Pancreas (tissue), 10 donors: ENCODE results near the gene LMX1B. TPM values are rescaled to one million over a fixed set of nuclear protein-coding genes. Genes with fewer than 3 reads are reported as not detected.

Experiments used
- ATAC-seq, 4 donors: fragments of 200-7000 bp; cut with Tn5 transposase; one replicate each; pipeline versions ENCODE4 v1.8.0 to v1.9.1; 2020; ENCODE audit warnings: mild to moderate bottlenecking in 4 of 4, moderate library complexity in 4 of 4
- DNase-seq, 6 donors: peaks; one replicate each; pipeline ENCODE4 v3.0.0-alpha.2; 2020
- FAIRE-seq: peaks from 2 replicates; lab custom pipeline; 2012; peaks lifted over from hg19 to GRCh38; lab: Jason Lieb, UNC
- H3K27ac ChIP-seq, 4 donors: fragments of 200-600 bp; sonication (generic); 1 replicate in 3 of 4; 2 replicates in 1 of 4; pipeline versions ENCODE4 v1.5.0 to v1.8.0; 2020
- H3K27me3 ChIP-seq, 4 donors: fragments of 200-600 bp; one replicate each; pipeline ENCODE4 v1.8.0; 2021
- H3K36me3 ChIP-seq, 3 donors: fragments of 200-600 bp; sonication (generic) in 1 of 3; one replicate each; pipeline versions ENCODE4 v1.5.0 to v1.8.0; 2020 to 2021
- H3K4me1 ChIP-seq, 3 donors: fragments of 200-600 bp; one replicate each; pipeline ENCODE4 v1.8.0; 2021
- H3K4me3 ChIP-seq, 4 donors: fragments of 200-600 bp; sonication (generic) in 2 of 4; one replicate each; pipeline versions ENCODE4 v1.5.0 to v1.8.0; 2020 to 2021
- H3K9me3 ChIP-seq, 4 donors: fragments of 200-600 bp; one replicate each; pipeline ENCODE4 v1.8.0; 2021
- WGBS, 2 donors: extraction: QIAGEN DNeasy Blood & Tissue Kit; methylation state at CpG; one replicate each; pipeline ENCODE4 v1.1.7; 2013; 5-methylcytosine and 5-hydroxymethylcytosine counted together
- intact Hi-C, 3 donors: fragments of 100-400 bp; cut with DNase I; formaldehyde crosslinking; loops; one replicate each; pipeline versions ENCODE4 v1.11.1 to v1.14.2; 2022
- polyA plus RNA-seq, 2 donors: library from polyadenylated mRNA; stranded (reverse); fragments of 200-250 nt; gene quantifications; one replicate each; pipeline ENCODE4 v1.2.3, GENCODE V29; 2013
- total RNA-seq, 6 donors: library from RNA; stranded (reverse); fragmentation: NEBNext Ultra II Directional in 4 of 6; extraction: Animal tissue kit (Norgen Biotek cat#: 25700) in 4 of 6; gene quantifications; one replicate each; pipeline versions ENCODE4 v1.2.1 to v1.2.4, GENCODE V29; 2021 to 2023
- TF ChIP-seq, protein P1 (sequence below), 4 donors: fragments of 200-600 bp; sonication (generic) in 3 of 4; IDR thresholded peaks; one replicate each; pipeline versions ENCODE4 v1.5.0 to v1.8.0; 2021; ENCODE audit warnings: antibody characterized with exemption in 4 of 4
- donor health status: healthy with polysubstance abuse.
- donor health status: DM: no; HTN: no; CAD: no; lungs with moderate emphysema.
- donor health status: DM: no; HTN: no; CAD: no.
- donor health status: control.
- donor health status: control.
- donor health status: Bipolar disorder and iron deficiency.
- donor health status: DM: yes; HTN: yes; CAD: no.
- donor health status: DM: no; HTN: no; CAD: no.
- donor health status: DM: no; HTN: no; CAD: no.
- donor health status: DM: yes; HTN: yes; CAD: no.

Gene LMX1B
- total and polyA plus RNA-seq, 8 donors, result 0.05 to 1.2 (median 0.46) TPM

DNA sequence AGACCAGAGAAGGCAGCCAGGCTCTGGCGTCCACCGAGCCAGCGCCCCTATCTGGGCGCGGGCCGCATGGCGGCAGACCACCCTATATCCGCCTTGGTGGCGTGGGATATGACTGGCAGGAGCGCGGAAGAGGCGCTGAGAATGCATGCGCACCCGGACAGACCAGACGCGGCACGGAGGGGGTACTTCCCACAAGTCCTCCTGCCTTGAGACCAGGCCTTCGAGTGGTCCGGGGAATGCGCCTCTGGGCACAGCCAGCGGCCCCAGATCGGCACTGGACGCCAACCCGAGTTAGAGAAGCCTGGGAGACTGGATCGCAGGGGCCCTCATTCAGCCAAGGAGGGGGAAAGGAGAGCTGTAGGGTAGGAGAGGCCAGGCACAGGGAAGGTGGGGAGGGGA, 2.5 kb upstream of the LMX1B start:
- Histone ChIP-seq H3K4me3 (no peak overlapping the region), H3K4me1 (peaks cover 0 to 12% (median 5%) of the 10 kb centered on the region in 3 donors), H3K9me3 (no peaks in the 10 kb centered on the region), H3K36me3 (no peaks in the 10 kb centered on the region), H3K27me3 (peaks cover 0 to 6% (median 0%) of the 10 kb centered on the region in 4 donors), H3K27ac (no peak overlapping the region)
- 9 to 11% methylated on average over 25 of the region's 25 CpGs for WGBS, 2 donors
- FAIRE-seq, result no peak
- peak in 1 of 6 donors; percentile 73 for DNase-seq
- TF ChIP-seq, protein P1, sequence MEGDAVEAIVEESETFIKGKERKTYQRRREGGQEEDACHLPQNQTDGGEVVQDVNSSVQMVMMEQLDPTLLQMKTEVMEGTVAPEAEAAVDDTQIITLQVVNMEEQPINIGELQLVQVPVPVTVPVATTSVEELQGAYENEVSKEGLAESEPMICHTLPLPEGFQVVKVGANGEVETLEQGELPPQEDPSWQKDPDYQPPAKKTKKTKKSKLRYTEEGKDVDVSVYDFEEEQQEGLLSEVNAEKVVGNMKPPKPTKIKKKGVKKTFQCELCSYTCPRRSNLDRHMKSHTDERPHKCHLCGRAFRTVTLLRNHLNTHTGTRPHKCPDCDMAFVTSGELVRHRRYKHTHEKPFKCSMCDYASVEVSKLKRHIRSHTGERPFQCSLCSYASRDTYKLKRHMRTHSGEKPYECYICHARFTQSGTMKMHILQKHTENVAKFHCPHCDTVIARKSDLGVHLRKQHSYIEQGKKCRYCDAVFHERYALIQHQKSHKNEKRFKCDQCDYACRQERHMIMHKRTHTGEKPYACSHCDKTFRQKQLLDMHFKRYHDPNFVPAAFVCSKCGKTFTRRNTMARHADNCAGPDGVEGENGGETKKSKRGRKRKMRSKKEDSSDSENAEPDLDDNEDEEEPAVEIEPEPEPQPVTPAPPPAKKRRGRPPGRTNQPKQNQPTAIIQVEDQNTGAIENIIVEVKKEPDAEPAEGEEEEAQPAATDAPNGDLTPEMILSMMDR (IDR thresholded peaks at IDR 0.05), result no peak
- peak in 3 of 4 donors; percentile 2 to 10 (median 6) for ATAC-seq
- intact Hi-C loops, result loop anchor here in 2 of 3 donors (2.0 to 10.0 kb wide), 4 partner anchors 76 to 174 kb away; no protein-coding TSS in a partner anchor

- Histone ChIP-seq H3K4me3 (peak overlapping the region in 1 of 4 donors; percentile 43), H3K9me3 (no peaks in the 10 kb centered on the region), H3K36me3 (no peaks in the 10 kb centered on the region), H3K27ac (no peak overlapping the region), H3K27me3 (peaks cover 0 to 6% (median 0%) of the 10 kb centered on the region in 4 donors), H3K4me1 (peaks cover 0 to 12% (median 5%) of the 10 kb centered on the region in 3 donors)
- ATAC-seq (peak; percentile 86 to 96 (median 93)), DNase-seq (peak; percentile 71 to 93 (median 83)), FAIRE-seq (no peak)
- 3% methylated on average over 43 of the region's 43 CpGs for WGBS, 2 donors
- TF ChIP-seq, protein P1 (IDR thresholded peaks at IDR 0.05), result peak; percentile 78 to 93 (median 85)
- intact Hi-C loops, result loop anchor here in 2 of 3 donors (2.0 to 10.0 kb wide), 4 partner anchors 76 to 173 kb away; no protein-coding TSS in a partner anchor
Observed at GRCh38 chr9:126611592-126612325, 2.0 kb upstream of the LMX1B start.

DNA sequence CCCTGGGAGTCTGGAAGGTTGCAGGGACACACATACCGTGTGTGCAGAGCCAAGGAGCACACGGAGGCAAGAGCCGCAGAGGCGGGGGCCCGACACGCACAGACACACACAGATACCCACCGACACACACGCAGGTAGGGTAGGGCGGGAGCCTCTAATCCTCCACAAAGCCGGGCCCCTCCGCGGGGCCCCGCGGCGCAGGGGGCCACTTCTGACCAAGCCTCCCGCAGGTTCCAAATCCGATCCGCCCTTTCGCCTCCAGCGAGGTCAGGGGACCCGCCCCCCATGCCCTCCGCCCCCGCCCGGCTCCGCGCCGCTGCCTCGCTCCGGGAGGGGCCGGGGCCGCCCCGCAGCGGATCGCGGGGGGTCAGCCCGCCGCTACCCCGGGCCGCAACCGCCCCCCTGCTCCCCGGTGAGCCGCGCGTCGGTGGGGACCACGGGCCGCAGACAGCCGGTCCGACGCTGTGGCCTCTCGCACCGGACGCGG, 1.4 kb upstream of the LMX1B start:
- no peak overlapping the region for H3K27ac ChIP-seq
- WGBS, 2 donors, result 1 to 2% methylated on average over 29 to 54 of the region's 54 CpGs
- peak; percentile 16 to 31 (median 20) for ATAC-seq

GRCh38 chr9:126612813-126613641, 701 bp upstream of the LMX1B start:
- 3% methylated on average over 65 to 68 of the region's 68 CpGs for WGBS, 2 donors
- H3K4me1 ChIP-seq, result peaks cover 0 to 12% (median 5%) of the 10 kb centered on the region in 3 donors
- TF ChIP-seq, protein P1 (IDR thresholded peaks at IDR 0.05), result no peak

More for the DNA sequence above, 1.4 kb upstream of the LMX1B start:
- H3K4me3 ChIP-seq, result peak overlapping the region in 3 of 4 donors; percentile 2 to 43 (median 32)
- H3K4me1 ChIP-seq, result peaks cover 0 to 12% (median 5%) of the 10 kb centered on the region in 3 donors
- TF ChIP-seq, protein P1 (IDR thresholded peaks at IDR 0.05), result no peak
- intact Hi-C loops, result loop anchor here in 2 of 3 donors (5.0 to 10.0 kb wide), 3 partner anchors 75 to 172 kb away; no protein-coding TSS in a partner anchor
- no peaks in the 10 kb centered on the region for H3K9me3 ChIP-seq
- FAIRE-seq (no peak), DNase-seq (peak in 1 of 6 donors; percentile 63)
- peaks cover 0 to 6% (median 0%) of the 10 kb centered on the region in 4 donors for H3K27me3 ChIP-seq
- no peaks in the 10 kb centered on the region for H3K36me3 ChIP-seq

More at GRCh38 chr9:126612813-126613641, 701 bp upstream of the LMX1B start:
- DNase-seq (peak in 1 of 6 donors; percentile 78), FAIRE-seq (no peak), ATAC-seq (no peak)
- H3K4me3 ChIP-seq, result peak overlapping the region in 3 of 4 donors; percentile 2 to 43 (median 32)
- no peak overlapping the region for H3K27ac ChIP-seq
- peaks cover 0 to 6% (median 0%) of the 10 kb centered on the region in 4 donors for H3K27me3 ChIP-seq
- no peaks in the 10 kb centered on the region for H3K36me3 ChIP-seq
- H3K9me3 ChIP-seq, result no peaks in the 10 kb centered on the region
- intact Hi-C loops, result loop anchor here in 2 of 3 donors (5.0 to 10.0 kb wide), 3 partner anchors 74 to 172 kb away; no protein-coding TSS in a partner anchor
